Lung (tissue), 12 donors: ENCODE data around the gene TMEM247. TPM values are rescaled to one million over a fixed set of nuclear protein-coding genes. Genes with fewer than 3 reads are reported as not detected.

Source experiments
- ATAC-seq: fragments of 200-7000 bp; cut with Tn5 transposase; one replicate; pipeline ENCODE4 v1.9.1; 2020; ENCODE audit warnings: moderate number of reproducible peaks; ENCODE audit not compliant: insufficient read depth, low FRiP score
- DNase-seq, 3 donors: peaks; one replicate each; pipeline ENCODE4 v3.0.0-alpha.2; 2013 to 2017
- H3K27ac ChIP-seq, 2 donors: one replicate each; pipeline ENCODE4 v1.5.1; 2013; ENCODE audit warnings: mild to moderate bottlenecking in 2 of 2, moderate library complexity in 2 of 2, control low read depth in 1 of 2, inconsistent platforms in 1 of 2, low read depth in 1 of 2, low read length in 1 of 2
- H3K27me3 ChIP-seq, 3 donors: one replicate each; pipeline ENCODE4 v1.5.1; 2013; ENCODE audit warnings: low read length in 2 of 3; ENCODE audit not compliant: control insufficient read depth in 3 of 3, insufficient read depth in 3 of 3
- H3K36me3 ChIP-seq, 4 donors: one replicate each; pipeline ENCODE4 v1.5.1; 2013; ENCODE audit warnings: low read length in 4 of 4, mild to moderate bottlenecking in 1 of 4, moderate library complexity in 1 of 4; ENCODE audit not compliant: control insufficient read depth in 4 of 4, insufficient read depth in 4 of 4
- H3K4me1 ChIP-seq, 5 donors: one replicate each; pipeline ENCODE4 v1.5.1; 2013; ENCODE audit warnings: low read length in 5 of 5, mild to moderate bottlenecking in 2 of 5, moderate library complexity in 1 of 5; ENCODE audit not compliant: control insufficient read depth in 5 of 5, insufficient read depth in 5 of 5
- H3K4me3 ChIP-seq: one replicate; pipeline ENCODE4 v1.5.1; 2013; ENCODE audit warnings: mild to moderate bottlenecking, control low read depth, moderate library complexity
- H3K9ac ChIP-seq, 2 donors: one replicate each; pipeline ENCODE4 v1.5.1; 2013; ENCODE audit warnings: low read length in 2 of 2, control low read depth in 1 of 2; ENCODE audit not compliant: insufficient read depth in 1 of 2
- H3K9me3 ChIP-seq, 4 donors: one replicate each; pipeline ENCODE4 v1.5.1; 2013; ENCODE audit warnings: low read length in 3 of 4, mild to moderate bottlenecking in 1 of 4, moderate library complexity in 1 of 4; ENCODE audit not compliant: control insufficient read depth in 4 of 4, insufficient read depth in 3 of 4
- WGBS, 2 donors: extraction: QIAGEN DNeasy Blood & Tissue Kit; methylation state at CpG; one replicate each; pipeline ENCODE4 v1.1.7; 2013; 5-methylcytosine and 5-hydroxymethylcytosine counted together
- polyA plus RNA-seq, 2 donors: library from polyadenylated mRNA; stranded (reverse); fragments of 200-250 nt; gene quantifications; one replicate each; pipeline ENCODE4 v1.2.1, GENCODE V29; 2013
- total RNA-seq, 2 donors: library from RNA; depleted of rRNA in 1 of 2; stranded (reverse); fragments of >200 nt in 1 of 2; gene quantifications; one replicate each; pipeline ENCODE4 v1.2.1, GENCODE V29; 2014 to 2021
- TF ChIP-seq, protein P1 (sequence below): IDR thresholded peaks from 2 replicates; pipeline ENCODE4 v1.5.1; 2012; ENCODE audit warnings: mild to moderate bottlenecking; ENCODE audit errors: control extremely low read depth, extremely low read depth
- donor health status: control.
- donor health status: control.
- donor health status: Bipolar disorder and iron deficiency.
- donor health status: healthy.
- donor health status: DM: yes; HTN: yes; CAD: no.

TMEM247 gene
- total and polyA plus RNA-seq, 4 donors = not detected

DNA sequence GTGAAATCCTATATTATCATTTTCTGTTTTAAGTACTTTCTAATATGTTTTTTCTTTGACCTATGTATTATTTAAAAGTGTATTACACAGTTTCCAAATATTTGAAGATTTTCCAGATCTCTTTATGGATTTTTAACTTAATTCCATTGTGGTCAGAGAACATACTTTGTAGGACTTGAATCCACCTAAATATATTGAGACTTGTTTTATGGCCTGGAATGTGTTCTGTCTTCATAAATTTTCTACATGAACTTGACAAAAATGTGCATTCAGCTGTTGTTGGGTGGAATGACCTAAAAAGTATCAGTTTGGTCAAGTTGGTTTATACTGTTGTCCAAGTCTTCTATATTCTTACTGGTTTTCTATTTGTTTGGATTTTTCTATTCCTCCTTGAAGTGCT lies 33.8 kb upstream of the TMEM247 start:
- Histone ChIP-seq H3K36me3 (no peaks in the 10 kb centered on the region), H3K9me3 (peaks cover 0 to 2% (median 0%) of the 10 kb centered on the region in 4 donors), H3K27me3 (no peaks in the 10 kb centered on the region), H3K4me1 (peaks cover 0 to 1% (median 0%) of the 10 kb centered on the region in 5 donors), H3K27ac (no peak overlapping the region), H3K4me3 (no peak overlapping the region), H3K9ac (no peak overlapping the region)
- no peak for DNase-seq
- no peak for ATAC-seq
- TF ChIP-seq, protein P1, sequence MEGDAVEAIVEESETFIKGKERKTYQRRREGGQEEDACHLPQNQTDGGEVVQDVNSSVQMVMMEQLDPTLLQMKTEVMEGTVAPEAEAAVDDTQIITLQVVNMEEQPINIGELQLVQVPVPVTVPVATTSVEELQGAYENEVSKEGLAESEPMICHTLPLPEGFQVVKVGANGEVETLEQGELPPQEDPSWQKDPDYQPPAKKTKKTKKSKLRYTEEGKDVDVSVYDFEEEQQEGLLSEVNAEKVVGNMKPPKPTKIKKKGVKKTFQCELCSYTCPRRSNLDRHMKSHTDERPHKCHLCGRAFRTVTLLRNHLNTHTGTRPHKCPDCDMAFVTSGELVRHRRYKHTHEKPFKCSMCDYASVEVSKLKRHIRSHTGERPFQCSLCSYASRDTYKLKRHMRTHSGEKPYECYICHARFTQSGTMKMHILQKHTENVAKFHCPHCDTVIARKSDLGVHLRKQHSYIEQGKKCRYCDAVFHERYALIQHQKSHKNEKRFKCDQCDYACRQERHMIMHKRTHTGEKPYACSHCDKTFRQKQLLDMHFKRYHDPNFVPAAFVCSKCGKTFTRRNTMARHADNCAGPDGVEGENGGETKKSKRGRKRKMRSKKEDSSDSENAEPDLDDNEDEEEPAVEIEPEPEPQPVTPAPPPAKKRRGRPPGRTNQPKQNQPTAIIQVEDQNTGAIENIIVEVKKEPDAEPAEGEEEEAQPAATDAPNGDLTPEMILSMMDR = no peak

DNA sequence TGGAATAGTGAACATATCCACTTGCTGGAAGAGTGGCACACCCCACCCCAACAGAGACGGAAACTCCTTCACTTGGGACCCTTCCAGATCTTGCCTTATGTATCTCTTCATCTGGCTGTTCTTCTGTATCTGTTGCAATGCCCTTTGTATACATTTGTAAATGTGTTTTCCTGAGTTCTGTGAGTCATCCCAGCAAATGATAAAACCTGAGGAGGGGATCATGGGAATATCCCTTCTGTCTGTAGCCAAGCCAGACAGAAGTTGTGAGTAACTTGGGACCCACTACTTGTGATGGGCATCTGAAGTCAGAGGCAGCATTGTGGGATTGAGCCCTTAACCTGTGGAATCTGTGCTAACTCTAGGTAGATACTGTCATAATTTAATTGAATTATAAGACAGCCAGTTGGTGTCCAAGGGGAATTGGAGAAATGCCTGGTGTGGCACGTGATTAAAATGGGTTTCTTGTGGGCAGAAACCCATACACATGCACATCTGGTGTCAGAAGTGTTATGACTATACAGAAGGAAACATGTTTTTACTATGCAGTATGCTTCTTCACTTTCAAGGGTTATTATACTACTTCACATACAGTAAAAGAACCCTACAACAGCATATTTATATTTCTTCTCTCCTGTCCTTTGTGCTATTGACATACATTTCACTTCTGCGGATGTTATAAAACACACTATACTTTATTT lies 32.3 kb upstream of the TMEM247 start:
- Histone ChIP-seq H3K9me3 (peaks cover 0 to 2% (median 0%) of the 10 kb centered on the region in 4 donors), H3K4me1 (peaks cover 0 to 6% (median 0%) of the 10 kb centered on the region in 5 donors), H3K27me3 (no peaks in the 10 kb centered on the region), H3K36me3 (no peaks in the 10 kb centered on the region), H3K9ac (no peak overlapping the region), H3K4me3 (no peak overlapping the region), H3K27ac (no peak overlapping the region)
- TF ChIP-seq, protein P1 = no peak
- ATAC-seq (no peak), DNase-seq (no peak)
- 82 to 92% methylated on average over 3 of the region's 3 CpGs for WGBS, 2 donors

DNA sequence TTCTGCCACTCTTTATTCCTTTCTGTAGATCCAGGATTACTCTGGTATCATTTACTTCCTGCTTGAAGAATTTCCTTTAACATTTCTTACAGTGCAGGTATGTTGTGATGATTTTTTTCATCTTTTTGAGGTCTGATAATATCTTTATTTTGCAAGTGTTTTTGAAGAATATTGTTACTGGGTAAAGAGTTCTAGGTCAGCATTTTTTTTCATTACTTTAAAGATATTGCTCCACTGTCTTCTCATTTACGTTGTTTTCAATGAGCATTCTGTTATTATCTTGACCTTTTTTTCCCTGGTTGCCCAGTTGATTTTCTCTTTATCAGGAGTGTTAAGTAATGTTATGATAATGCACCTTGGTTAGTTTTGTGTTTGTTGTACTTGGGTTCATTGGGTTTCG lies 31.7 kb upstream of the TMEM247 start:
- ATAC-seq (no peak), DNase-seq (no peak)
- H3K4me3 ChIP-seq = no peak overlapping the region
- TF ChIP-seq, protein P1 = no peak
- peaks cover 0 to 6% (median 0%) of the 10 kb centered on the region in 5 donors for H3K4me1 ChIP-seq
- WGBS, 2 donors = 96 to 97% methylated on average over 2 of the region's 2 CpGs
- no peak overlapping the region for H3K27ac ChIP-seq
- H3K36me3 ChIP-seq = no peaks in the 10 kb centered on the region
- H3K9me3 ChIP-seq = peaks cover 0 to 2% (median 0%) of the 10 kb centered on the region in 4 donors
- no peak overlapping the region for H3K9ac ChIP-seq
- H3K27me3 ChIP-seq = no peaks in the 10 kb centered on the region
